ENCODE measurements around the gene ATF6. TPM values are rescaled to one million over a fixed set of nuclear protein-coding genes. Genes with fewer than 3 reads are reported as not detected.
"Not testable (repeated sequence)": the region's sequence is repeated elsewhere in the genome, so short reads cannot be mapped to it uniquely, and the experiment has no call there.

Gene ATF6
- total RNA-seq, 2 donors from 2014 or later = 17.5 to 24.9 TPM

DNA sequence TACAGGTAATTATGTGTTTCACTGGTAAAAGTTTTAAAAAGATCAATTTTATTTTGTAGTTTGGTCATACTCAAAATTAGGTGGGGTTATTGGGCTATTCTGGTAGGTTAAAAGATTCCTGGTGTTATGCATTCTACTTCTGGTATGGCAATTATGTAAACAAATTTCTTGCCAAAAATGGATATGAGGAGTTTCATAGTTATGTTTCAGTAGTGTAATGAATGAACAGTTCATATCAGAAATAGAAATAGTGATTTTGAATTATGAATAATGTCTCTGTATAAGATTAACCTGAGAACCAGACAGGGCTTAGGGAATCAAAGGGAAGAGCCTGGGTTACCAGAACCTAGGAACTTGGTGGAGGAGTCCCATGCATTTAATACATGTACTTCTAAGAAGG lies 15.9 kb downstream of the ATF6 start:
- ATAC-seq (replicated peaks) = no peak
- no peaks in the 10 kb centered on the region for H3K27me3 Mint-ChIP-seq
- H3K4me1 Mint-ChIP-seq = peaks cover 15% of the 10 kb centered on the region
- H3K4me3 Mint-ChIP-seq = no peak overlapping the region
- peak overlapping the region; percentile 52 for H3K27ac Mint-ChIP-seq
- H3K9me3 Mint-ChIP-seq = no peaks in the 10 kb centered on the region
- peaks cover 80% of the 10 kb centered on the region for H3K36me3 Mint-ChIP-seq (ENCODE audit: low read depth)

GRCh38 chr1:161782886-161783285 lies 16.8 kb downstream of the ATF6 start:
- peak overlapping the region; percentile 14 for H3K27ac Mint-ChIP-seq
- peaks cover 89% of the 10 kb centered on the region for H3K36me3 Mint-ChIP-seq (ENCODE audit: low read depth)
- ATAC-seq (replicated peaks) = no peak
- no peaks in the 10 kb centered on the region for H3K27me3 Mint-ChIP-seq
- H3K9me3 Mint-ChIP-seq = no peaks in the 10 kb centered on the region
- no peak overlapping the region for H3K4me3 Mint-ChIP-seq
- peaks cover 10% of the 10 kb centered on the region for H3K4me1 Mint-ChIP-seq

DNA sequence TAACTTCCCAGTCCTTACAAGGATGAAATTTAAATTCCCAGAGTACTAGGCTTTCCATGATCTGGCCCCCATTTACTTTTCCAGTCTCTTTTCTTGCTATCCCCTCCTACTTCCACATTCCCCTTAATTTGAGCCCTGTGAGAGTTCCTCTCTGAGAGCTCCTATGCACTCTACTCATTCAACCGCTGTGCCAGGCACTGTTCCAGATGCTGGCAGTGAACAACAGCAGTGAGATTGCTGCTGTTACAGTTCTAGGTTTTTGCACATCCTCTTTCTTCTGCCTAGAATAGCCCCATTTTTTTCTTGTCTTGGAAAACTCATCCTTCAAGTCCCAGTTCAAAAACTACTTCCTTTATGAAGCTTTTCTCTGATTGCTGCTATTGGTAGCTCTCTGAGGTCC lies 18.8 kb downstream of the ATF6 start:
- no peak overlapping the region for H3K4me3 Mint-ChIP-seq
- no peaks in the 10 kb centered on the region for H3K27me3 Mint-ChIP-seq
- H3K27ac Mint-ChIP-seq = no peak overlapping the region
- peaks cover 10% of the 10 kb centered on the region for H3K4me1 Mint-ChIP-seq
- ATAC-seq (replicated peaks) = no peak
- H3K36me3 Mint-ChIP-seq (ENCODE audit: low read depth) = peaks cover 94% of the 10 kb centered on the region
- no peaks in the 10 kb centered on the region for H3K9me3 Mint-ChIP-seq

DNA sequence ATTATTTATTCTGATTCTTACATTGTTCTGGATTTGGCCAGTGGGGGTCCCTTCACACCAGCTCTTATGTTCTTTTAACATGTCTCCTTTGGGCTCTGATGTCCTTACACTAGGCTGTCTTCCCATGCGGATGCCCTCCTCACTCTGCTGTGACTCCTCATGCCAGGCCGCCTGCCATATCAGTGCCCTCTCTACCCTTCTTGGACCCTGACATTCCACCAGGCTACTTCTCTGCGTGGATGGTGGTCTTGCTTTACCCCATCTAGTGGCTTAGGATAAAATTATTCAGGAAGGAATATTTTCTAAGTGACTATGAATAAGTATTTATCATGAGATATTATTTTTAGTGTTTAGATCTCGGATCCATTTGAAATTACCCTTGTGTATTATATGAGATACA lies 21.2 kb downstream of the ATF6 start:
- H3K4me3 Mint-ChIP-seq = no peak overlapping the region
- peaks cover 100% of the 10 kb centered on the region for H3K36me3 Mint-ChIP-seq (ENCODE audit: low read depth)
- no peaks in the 10 kb centered on the region for H3K9me3 Mint-ChIP-seq
- H3K27me3 Mint-ChIP-seq = no peaks in the 10 kb centered on the region
- ATAC-seq (replicated peaks) = no peak
- H3K4me1 Mint-ChIP-seq = peaks cover 15% of the 10 kb centered on the region
- no peak overlapping the region for H3K27ac Mint-ChIP-seq

GRCh38 chr1:161790587-161791317 lies 24.6 kb downstream of the ATF6 start:
- H3K4me3 Mint-ChIP-seq = no peak overlapping the region
- ATAC-seq (replicated peaks) = no peak

DNA sequence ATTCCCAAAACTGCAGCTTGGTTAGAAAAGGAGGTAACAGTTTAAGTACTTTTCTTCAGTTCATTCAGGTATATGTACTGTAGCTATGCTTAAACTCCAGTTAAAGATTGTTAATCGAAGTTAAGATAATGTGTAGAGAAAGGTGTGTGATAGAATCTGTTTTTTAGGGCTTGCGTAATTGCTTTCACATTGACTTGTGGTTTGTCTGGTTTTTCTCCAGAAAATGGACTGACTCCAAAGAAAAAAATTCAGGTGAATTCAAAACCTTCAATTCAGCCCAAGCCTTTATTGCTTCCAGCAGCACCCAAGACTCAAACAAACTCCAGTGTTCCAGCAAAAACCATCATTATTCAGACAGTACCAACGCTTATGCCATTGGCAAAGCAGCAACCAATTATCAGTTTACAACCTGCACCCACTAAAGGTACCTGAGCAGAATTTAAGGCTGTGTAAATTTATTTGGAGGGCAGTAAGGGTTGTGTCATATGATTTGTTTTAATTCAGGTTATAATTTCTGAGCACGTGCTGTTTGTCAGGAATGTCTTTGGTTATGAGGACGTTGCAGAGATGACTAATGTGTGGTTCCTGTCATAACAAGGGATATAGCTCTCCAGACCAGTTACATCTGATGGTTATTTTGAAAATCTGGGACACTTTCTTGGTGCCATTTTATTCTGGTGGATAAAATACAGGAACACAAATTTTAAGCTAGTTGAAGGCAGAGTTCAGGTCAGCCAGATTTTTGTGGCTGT lies 26.0 kb downstream of the ATF6 start:
- Mint-ChIP-seq H3K36me3 (ENCODE audit: low read depth) (peaks cover 100% of the 10 kb centered on the region), H3K4me1 (peaks cover 13% of the 10 kb centered on the region), H3K27me3 (no peaks in the 10 kb centered on the region), H3K9me3 (no peaks in the 10 kb centered on the region), H3K27ac (peak overlapping the region; percentile 62), H3K4me3 (no peak overlapping the region)
- no peak for ATAC-seq (replicated peaks)

More at GRCh38 chr1:161790587-161791317, 24.6 kb downstream of the ATF6 start:
- H3K27me3 Mint-ChIP-seq = no peaks in the 10 kb centered on the region
- H3K4me1 Mint-ChIP-seq = peaks cover 13% of the 10 kb centered on the region
- peaks cover 100% of the 10 kb centered on the region for H3K36me3 Mint-ChIP-seq (ENCODE audit: low read depth)
- no peak overlapping the region for H3K27ac Mint-ChIP-seq
- H3K9me3 Mint-ChIP-seq = no peaks in the 10 kb centered on the region

GRCh38 chr1:161792740-161793139 lies 26.6 kb downstream of the ATF6 start:
- peak overlapping the region; percentile 62 for H3K27ac Mint-ChIP-seq
- no peak overlapping the region for H3K4me3 Mint-ChIP-seq
- H3K36me3 Mint-ChIP-seq (ENCODE audit: low read depth) = peaks cover 100% of the 10 kb centered on the region
- peaks cover 13% of the 10 kb centered on the region for H3K4me1 Mint-ChIP-seq
- ATAC-seq (replicated peaks) = peak; percentile 100
- H3K27me3 Mint-ChIP-seq = no peaks in the 10 kb centered on the region
- H3K9me3 Mint-ChIP-seq = no peaks in the 10 kb centered on the region

- no peaks in the 10 kb centered on the region for H3K9me3 Mint-ChIP-seq
- H3K4me1 Mint-ChIP-seq = peaks cover 8% of the 10 kb centered on the region
- no peak overlapping the region for H3K4me3 Mint-ChIP-seq
- H3K27me3 Mint-ChIP-seq = no peaks in the 10 kb centered on the region
- ATAC-seq (replicated peaks) = no peak
- peaks cover 89% of the 10 kb centered on the region for H3K36me3 Mint-ChIP-seq (ENCODE audit: low read depth)
- H3K27ac Mint-ChIP-seq = no peak overlapping the region
Measured at GRCh38 chr1:161799792-161800191, 33.7 kb downstream of the ATF6 start.

- H3K36me3 Mint-ChIP-seq (ENCODE audit: low read depth) = peaks cover 81% of the 10 kb centered on the region
- H3K4me1 Mint-ChIP-seq = peaks cover 13% of the 10 kb centered on the region
- no peak overlapping the region for H3K4me3 Mint-ChIP-seq
- ATAC-seq (replicated peaks) = no peak
- no peaks in the 10 kb centered on the region for H3K9me3 Mint-ChIP-seq
- H3K27me3 Mint-ChIP-seq = no peaks in the 10 kb centered on the region
- peak overlapping the region; percentile 53 for H3K27ac Mint-ChIP-seq
Measured at GRCh38 chr1:161801955-161802354, 35.8 kb downstream of the ATF6 start.

GRCh38 chr1:161803181-161803580 lies 37.1 kb downstream of the ATF6 start:
- H3K36me3 Mint-ChIP-seq (ENCODE audit: low read depth) = peaks cover 79% of the 10 kb centered on the region
- H3K27me3 Mint-ChIP-seq = no peaks in the 10 kb centered on the region
- no peaks in the 10 kb centered on the region for H3K9me3 Mint-ChIP-seq

DNA sequence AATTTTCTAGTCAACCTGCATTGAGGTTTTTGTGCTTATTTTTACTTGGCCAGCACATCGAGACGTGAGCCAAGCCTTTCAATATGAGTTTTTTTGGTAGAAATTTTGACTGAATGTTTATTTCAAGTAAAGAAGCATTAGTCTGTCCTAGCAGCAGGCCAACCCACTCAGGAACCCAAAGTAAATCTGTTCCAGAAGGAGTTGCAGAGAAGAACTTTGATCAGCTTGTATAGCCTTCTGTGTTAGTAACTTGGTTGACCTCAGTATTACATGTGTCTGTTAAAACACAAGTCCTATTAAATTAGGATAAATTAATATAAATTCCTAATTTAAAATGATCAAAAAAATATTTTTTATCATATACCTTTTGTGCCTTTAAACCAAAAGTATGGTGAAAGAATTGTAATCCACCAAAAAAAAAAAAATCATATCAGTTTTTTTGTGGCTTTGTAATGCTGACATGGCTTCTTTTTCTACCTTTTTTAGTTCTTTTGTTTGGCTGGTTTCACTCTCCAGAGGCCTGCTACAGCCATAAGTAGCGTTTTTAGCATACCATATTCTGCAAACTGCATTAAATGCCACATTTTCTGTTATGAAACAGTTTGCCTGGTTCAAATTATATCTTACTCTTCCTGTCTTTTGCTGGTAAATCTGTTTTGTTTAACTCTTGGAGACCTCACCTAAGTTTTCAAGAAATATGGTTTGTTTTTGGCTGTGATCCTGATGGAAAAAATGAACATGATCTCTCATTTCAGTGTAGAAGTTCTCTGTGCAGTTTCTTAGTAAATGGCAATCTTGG lies 39.5 kb downstream of the ATF6 start:
- H3K4me3 Mint-ChIP-seq = no peak overlapping the region
- peaks cover 79% of the 10 kb centered on the region for H3K36me3 Mint-ChIP-seq (ENCODE audit: low read depth)
- H3K4me1 Mint-ChIP-seq = peaks cover 9% of the 10 kb centered on the region
- H3K27me3 Mint-ChIP-seq = no peaks in the 10 kb centered on the region
- ATAC-seq (replicated peaks) = no peak
- H3K9me3 Mint-ChIP-seq = no peaks in the 10 kb centered on the region
- H3K27ac Mint-ChIP-seq = peak overlapping the region; percentile 27

More at GRCh38 chr1:161803181-161803580, 37.1 kb downstream of the ATF6 start:
- Mint-ChIP-seq H3K4me1 (peaks cover 13% of the 10 kb centered on the region), H3K4me3 (no peak overlapping the region), H3K27ac (no peak overlapping the region)
- ATAC-seq (replicated peaks) = no peak

- H3K27ac Mint-ChIP-seq; ATAC-seq (replicated peaks); H3K27me3 Mint-ChIP-seq; H3K4me3 Mint-ChIP-seq; H3K9me3 Mint-ChIP-seq; H3K4me1 Mint-ChIP-seq: not testable (repeated sequence)
- H3K36me3 Mint-ChIP-seq (ENCODE audit: low read depth) = peaks cover 83% of the 10 kb centered on the region
Measured at GRCh38 chr1:161809202-161809601, 43.1 kb downstream of the ATF6 start.

GRCh38 chr1:161809656-161810055 lies 43.5 kb downstream of the ATF6 start:
- peaks cover 87% of the 10 kb centered on the region for H3K36me3 Mint-ChIP-seq (ENCODE audit: low read depth)
- H3K9me3 Mint-ChIP-seq; H3K27me3 Mint-ChIP-seq; H3K27ac Mint-ChIP-seq; H3K4me3 Mint-ChIP-seq; H3K4me1 Mint-ChIP-seq; ATAC-seq (replicated peaks): not testable (repeated sequence)

- Mint-ChIP-seq H3K9me3 (no peaks in the 10 kb centered on the region), H3K4me1 (peaks cover 4% of the 10 kb centered on the region), H3K36me3 (ENCODE audit: low read depth) (peaks cover 91% of the 10 kb centered on the region), H3K4me3 (no peak overlapping the region), H3K27ac (no peak overlapping the region), H3K27me3 (no peaks in the 10 kb centered on the region)
- no peak for ATAC-seq (replicated peaks)
Measured at GRCh38 chr1:161810780-161811179, 44.7 kb downstream of the ATF6 start.

Data from activated T-helper 17 cell treated with anti-CD3 and anti-CD28 coated beads, Interleukin-2, amount 50 U/mL, for 72 hours (primary cell).